ENCODE data around the gene DCDC1. TPM values are rescaled to one million over a fixed set of nuclear protein-coding genes. Genes with fewer than 3 reads are reported as not detected.

The DCDC1 gene
- total RNA-seq, 4 donors from 2014 or later: not detected

DNA sequence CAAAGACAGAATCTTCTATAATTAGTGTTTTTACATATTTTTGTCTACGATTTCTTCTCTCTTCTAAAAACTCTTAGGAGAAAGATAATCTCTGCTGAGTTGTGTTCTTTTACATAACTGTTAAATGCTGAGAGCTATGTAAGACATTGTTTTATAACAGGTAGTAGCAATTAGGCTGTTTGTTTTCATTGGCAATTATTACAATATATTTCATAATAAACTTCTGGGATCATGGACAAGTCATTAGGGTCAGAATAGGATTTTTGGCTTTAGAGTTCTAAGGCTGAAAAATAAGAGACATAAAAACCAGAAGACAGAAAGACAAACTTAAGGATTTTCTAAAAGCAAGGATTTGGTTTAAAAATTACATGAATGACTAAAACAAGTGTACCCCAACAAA, 120.8 kb downstream of the DCDC1 start:
- H3K27ac ChIP-seq: no peak overlapping the region
- H3K27me3 ChIP-seq: peaks cover 0 to 5% (median 0%) of the 10 kb centered on the region in 4 donors
- H3K9me3 ChIP-seq: no peaks in the 10 kb centered on the region
- no peak overlapping the region for H3K4me3 ChIP-seq
- intact Hi-C loops (cut with DNase I): no loop called here
- TF ChIP-seq POLR2A (IDR thresholded peaks at IDR 0.05): no peak
- TF ChIP-seq, protein P1, sequence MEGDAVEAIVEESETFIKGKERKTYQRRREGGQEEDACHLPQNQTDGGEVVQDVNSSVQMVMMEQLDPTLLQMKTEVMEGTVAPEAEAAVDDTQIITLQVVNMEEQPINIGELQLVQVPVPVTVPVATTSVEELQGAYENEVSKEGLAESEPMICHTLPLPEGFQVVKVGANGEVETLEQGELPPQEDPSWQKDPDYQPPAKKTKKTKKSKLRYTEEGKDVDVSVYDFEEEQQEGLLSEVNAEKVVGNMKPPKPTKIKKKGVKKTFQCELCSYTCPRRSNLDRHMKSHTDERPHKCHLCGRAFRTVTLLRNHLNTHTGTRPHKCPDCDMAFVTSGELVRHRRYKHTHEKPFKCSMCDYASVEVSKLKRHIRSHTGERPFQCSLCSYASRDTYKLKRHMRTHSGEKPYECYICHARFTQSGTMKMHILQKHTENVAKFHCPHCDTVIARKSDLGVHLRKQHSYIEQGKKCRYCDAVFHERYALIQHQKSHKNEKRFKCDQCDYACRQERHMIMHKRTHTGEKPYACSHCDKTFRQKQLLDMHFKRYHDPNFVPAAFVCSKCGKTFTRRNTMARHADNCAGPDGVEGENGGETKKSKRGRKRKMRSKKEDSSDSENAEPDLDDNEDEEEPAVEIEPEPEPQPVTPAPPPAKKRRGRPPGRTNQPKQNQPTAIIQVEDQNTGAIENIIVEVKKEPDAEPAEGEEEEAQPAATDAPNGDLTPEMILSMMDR (IDR thresholded peaks at IDR 0.05): no peak
- no peak for DNase-seq
- no peaks in the 10 kb centered on the region for H3K36me3 ChIP-seq
- 58 to 73% methylated on average over 1 of the region's 1 CpG for WGBS, 2 donors
- H3K4me1 ChIP-seq: no peaks in the 10 kb centered on the region

DNA sequence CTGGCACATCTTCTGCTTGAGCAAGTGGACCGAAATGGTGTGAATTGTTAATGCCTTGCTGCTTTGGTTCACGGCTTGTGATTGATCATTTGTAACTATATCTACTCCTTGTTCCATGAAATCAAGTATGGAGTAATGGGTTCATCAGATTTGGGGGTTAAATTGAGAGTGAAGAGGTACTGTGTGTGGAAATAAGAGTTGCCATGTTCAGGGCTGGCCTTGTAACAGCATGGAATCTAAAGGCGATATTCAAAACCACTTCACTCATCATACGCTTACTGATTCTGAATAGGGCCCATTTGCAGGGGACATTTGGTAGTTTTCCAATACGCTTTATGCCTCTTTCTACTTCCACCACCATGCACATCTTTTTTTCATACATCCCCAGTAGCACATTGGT, 122.2 kb downstream of the DCDC1 start:
- no peak overlapping the region for H3K4me3 ChIP-seq
- no peaks in the 10 kb centered on the region for H3K9me3 ChIP-seq
- intact Hi-C loops (cut with DNase I): no loop called here
- no peak overlapping the region for H3K27ac ChIP-seq
- WGBS, 2 donors: 85 to 86% methylated on average over 5 of the region's 5 CpGs
- peaks cover 0 to 5% (median 0%) of the 10 kb centered on the region in 4 donors for H3K27me3 ChIP-seq
- DNase-seq: no peak
- H3K4me1 ChIP-seq: no peaks in the 10 kb centered on the region
- H3K36me3 ChIP-seq: no peaks in the 10 kb centered on the region
- TF ChIP-seq, protein P1 (IDR thresholded peaks at IDR 0.05): no peak
- TF ChIP-seq POLR2A (IDR thresholded peaks at IDR 0.05): no peak

DNA sequence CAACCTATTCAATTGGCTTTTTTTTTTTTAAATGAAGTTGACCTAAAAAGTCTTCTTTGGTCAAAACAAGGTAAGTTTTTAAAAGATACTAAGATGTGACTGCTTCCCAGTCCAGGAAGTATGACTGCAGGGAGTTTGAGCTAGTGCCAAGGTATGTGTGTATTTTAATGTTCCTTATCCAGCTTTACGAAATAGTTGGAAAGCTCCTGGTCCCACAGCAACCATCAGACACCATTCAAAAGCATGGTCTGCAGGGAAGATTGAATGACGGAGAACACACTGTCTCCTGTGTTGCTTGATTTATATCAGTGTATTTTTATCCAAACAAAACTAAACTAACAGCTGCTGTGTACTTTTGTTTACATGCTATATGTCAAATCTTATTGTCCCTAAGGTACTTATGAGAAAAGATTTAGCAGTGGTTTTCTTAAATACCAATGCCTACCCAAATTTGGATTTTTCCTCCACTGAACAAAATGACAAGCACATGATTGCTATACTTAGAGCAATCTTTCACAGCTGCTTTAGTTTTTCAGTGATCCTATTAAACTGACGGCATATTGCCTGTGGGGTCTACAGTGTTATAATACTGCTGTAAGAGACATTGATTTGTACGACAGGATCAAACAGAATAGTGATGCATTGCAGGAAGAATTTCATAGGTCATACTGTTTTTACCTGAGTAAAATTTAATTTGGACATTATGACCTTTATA, 122.9 kb downstream of the DCDC1 start:
- DNase-seq: no peak
- Histone ChIP-seq H3K27ac (no peak overlapping the region), H3K4me1 (no peaks in the 10 kb centered on the region), H3K9me3 (no peaks in the 10 kb centered on the region), H3K4me3 (no peak overlapping the region), H3K27me3 (peaks cover 0 to 5% (median 0%) of the 10 kb centered on the region in 4 donors), H3K36me3 (no peaks in the 10 kb centered on the region)
- no peak for TF ChIP-seq POLR2A (IDR thresholded peaks at IDR 0.05)
- TF ChIP-seq, protein P1 (IDR thresholded peaks at IDR 0.05): no peak
- WGBS, 2 donors: 47 to 49% methylated on average over 4 of the region's 4 CpGs
- intact Hi-C loops (cut with DNase I): no loop called here

DNA sequence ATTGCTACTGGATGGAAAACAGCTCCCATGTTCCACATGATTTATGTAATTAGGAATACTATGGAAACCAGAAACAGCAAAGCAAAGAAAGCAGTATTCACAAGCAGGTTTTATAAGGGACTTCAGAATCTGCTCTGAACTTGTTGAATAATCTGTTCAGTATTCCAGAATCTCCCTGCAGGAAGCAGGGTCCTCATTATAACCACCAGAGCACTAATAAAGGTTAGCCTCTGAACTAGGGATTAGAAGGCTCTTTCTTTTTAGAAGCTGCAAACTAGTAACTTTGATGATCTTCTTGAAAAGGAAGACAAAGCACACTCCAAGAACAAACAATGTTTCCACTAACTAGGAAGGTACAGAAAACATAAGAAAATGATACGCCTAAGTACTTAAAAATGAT, 125.8 kb downstream of the DCDC1 start:
- Histone ChIP-seq H3K4me1 (no peaks in the 10 kb centered on the region), H3K27me3 (no peaks in the 10 kb centered on the region), H3K4me3 (no peak overlapping the region), H3K9me3 (no peaks in the 10 kb centered on the region), H3K27ac (no peak overlapping the region), H3K36me3 (no peaks in the 10 kb centered on the region)
- no peak for DNase-seq
- 64 to 96% methylated on average over 1 of the region's 1 CpG for WGBS, 2 donors
- intact Hi-C loops (cut with DNase I): no loop called here
- no peak for TF ChIP-seq POLR2A (IDR thresholded peaks at IDR 0.05)
- TF ChIP-seq, protein P1 (IDR thresholded peaks at IDR 0.05): no peak

DNA sequence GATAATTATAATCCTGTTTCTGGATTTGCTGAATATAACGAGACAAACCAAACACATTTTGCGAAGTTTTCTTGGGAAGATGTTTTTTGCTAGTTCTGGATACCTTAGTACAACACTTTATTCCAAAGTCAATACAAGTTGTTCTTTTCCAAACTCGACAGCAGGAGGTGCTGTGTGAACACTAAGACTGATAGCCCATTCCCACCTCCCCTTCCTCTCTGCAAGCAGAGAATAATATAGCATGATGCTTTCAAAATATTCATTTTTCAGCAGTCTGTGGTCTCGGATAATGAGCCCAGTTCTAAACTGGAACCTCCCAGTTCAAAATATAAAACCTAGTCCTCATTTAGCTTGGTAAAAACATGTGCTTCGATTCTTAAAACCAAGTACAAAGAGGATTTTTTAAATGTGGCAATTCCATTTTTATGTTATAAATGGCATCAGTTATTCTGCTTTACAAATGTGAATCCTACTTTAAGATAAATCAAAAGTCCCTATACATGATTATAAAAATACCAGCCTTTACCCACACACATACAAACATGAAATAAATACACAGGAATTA, 129.1 kb downstream of the DCDC1 start:
- H3K4me1 ChIP-seq: no peaks in the 10 kb centered on the region

More for the DNA sequence above, 129.1 kb downstream of the DCDC1 start:
- WGBS, 2 donors: 12 to 15% methylated on average over 5 of the region's 5 CpGs
- Histone ChIP-seq H3K36me3 (no peaks in the 10 kb centered on the region), H3K27ac (no peak overlapping the region), H3K9me3 (no peaks in the 10 kb centered on the region), H3K27me3 (no peaks in the 10 kb centered on the region), H3K4me3 (no peak overlapping the region)
- TF ChIP-seq, protein P1 (IDR thresholded peaks at IDR 0.05): peak in 3 of 6 experiments; percentile 6 to 34 (median 23)
- TF ChIP-seq POLR2A (IDR thresholded peaks at IDR 0.05): no peak
- intact Hi-C loops (cut with DNase I): no loop called here
- no peak for DNase-seq
